ENCODE measurements around the gene PHYHD1.

The PHYHD1 gene

DNA sequence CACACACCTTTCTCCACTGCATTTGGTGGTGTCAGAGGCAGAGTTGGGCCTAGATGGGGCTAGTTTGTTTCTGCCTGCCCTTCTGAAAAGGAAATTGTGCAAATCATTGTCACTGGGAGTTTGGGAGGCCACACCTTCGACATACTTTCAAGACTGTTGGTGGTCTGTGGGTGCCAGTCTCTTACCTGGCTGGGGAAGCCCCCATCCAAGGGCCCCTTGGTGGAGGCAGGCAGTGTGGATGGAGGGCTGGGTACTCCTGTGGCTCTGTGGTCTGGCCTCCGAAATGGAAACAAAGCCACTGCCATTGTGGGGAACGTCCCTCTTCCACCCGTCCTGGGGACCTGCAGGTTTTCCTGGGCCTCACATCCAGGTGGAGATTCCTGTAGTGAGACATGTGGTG is 10.9 kb upstream of the PHYHD1 start:
- TF ChIP-seq, protein P1, sequence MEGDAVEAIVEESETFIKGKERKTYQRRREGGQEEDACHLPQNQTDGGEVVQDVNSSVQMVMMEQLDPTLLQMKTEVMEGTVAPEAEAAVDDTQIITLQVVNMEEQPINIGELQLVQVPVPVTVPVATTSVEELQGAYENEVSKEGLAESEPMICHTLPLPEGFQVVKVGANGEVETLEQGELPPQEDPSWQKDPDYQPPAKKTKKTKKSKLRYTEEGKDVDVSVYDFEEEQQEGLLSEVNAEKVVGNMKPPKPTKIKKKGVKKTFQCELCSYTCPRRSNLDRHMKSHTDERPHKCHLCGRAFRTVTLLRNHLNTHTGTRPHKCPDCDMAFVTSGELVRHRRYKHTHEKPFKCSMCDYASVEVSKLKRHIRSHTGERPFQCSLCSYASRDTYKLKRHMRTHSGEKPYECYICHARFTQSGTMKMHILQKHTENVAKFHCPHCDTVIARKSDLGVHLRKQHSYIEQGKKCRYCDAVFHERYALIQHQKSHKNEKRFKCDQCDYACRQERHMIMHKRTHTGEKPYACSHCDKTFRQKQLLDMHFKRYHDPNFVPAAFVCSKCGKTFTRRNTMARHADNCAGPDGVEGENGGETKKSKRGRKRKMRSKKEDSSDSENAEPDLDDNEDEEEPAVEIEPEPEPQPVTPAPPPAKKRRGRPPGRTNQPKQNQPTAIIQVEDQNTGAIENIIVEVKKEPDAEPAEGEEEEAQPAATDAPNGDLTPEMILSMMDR (IDR thresholded peaks at IDR 0.05): no peak
- H3K4me3 ChIP-seq: no peak overlapping the region
- DNase-seq (ENCODE audit: low spot score): no peak
- H3K27ac ChIP-seq: peak overlapping the region in 1 of 2 donors; percentile 46

DNA sequence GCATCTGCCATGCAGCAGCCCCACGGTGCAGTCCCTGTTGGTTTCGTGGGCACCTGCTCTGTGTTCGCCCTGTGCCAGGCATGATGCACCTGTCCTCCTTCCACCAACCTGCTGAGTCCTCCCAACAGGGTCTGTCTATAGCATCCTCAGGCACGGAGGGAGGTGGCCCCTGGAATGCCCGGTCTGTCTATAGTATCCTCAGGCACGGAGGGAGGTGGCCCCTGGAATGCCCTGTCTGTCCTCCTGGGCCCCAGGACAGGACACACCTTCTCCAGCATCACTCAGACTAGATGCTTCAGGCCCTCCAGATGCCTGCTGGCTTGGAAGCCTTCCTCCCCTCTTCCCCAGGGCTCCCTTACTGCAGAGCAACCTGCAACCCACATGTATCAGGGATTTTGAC is 9.9 kb upstream of the PHYHD1 start:
- Histone ChIP-seq H3K27ac (peak overlapping the region; percentile 31 to 82), H3K4me3 (peak overlapping the region; percentile 41)
- TF ChIP-seq, protein P1 (IDR thresholded peaks at IDR 0.05): no peak
- no peak for DNase-seq (ENCODE audit: low spot score)

DNA sequence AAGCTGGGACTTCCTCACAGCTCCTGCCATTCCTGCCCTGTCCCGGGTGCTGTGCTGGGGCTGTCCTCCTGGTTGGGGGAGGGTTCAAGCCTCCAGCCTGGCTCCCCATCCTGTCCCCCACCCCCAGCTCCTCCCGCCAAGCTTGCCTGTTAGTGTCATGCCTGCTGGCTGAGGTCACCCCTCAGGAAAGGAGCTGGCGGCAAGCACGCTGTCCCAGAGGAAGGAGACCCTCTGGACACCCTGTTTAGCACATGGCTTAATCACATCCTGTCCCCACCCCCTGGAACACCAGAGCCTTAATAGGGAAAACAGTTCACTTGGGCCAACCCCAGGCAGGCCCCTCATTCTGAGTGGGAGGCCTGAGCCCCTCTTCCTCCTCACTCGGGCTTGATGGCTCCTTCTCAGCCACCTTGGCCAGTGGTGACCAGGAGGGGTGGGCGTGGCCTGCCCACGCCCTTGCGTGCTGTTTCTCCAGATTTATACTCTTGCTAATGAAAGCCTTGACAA is 9.2 kb upstream of the PHYHD1 start:
- Histone ChIP-seq H3K27ac (peak overlapping the region; percentile 31 to 82), H3K4me3 (peak overlapping the region; percentile 41)
- TF ChIP-seq, protein P1 (IDR thresholded peaks at IDR 0.05): no peak
- DNase-seq (ENCODE audit: low spot score): no peak

DNA sequence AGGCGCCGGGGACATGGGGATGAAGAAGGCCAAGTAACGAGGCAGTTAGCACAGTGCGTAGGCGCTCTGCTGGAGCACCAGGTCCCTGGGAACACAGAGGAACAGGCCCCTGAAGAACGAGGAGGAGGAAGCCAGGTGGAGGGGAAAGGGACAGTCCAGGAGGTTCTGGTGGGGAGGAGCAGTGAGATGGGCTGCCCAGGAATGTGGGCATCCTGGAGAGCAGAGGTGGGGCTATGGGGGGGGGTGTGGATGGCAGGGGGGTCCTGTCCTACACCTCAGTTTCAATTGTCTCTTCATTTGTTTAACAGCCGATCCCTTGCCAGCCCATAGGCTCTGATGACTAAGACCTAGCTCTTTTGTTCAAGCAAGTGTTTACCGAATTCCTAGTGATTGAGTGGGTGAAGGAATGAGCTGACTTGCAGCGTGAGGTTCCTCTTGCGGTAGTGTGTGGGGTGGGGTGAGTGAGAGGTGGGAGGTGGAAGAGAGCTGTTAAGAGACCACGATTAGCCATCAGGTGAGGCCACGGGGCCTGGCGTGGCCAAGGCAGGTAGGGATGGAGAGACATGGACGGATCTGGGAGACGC is 8.4 kb upstream of the PHYHD1 start:
- TF ChIP-seq, protein P1 (IDR thresholded peaks at IDR 0.05): no peak
- peak overlapping the region; percentile 43 to 82 for H3K27ac ChIP-seq
- no peak for DNase-seq (ENCODE audit: low spot score)
- peak overlapping the region; percentile 41 for H3K4me3 ChIP-seq

DNA sequence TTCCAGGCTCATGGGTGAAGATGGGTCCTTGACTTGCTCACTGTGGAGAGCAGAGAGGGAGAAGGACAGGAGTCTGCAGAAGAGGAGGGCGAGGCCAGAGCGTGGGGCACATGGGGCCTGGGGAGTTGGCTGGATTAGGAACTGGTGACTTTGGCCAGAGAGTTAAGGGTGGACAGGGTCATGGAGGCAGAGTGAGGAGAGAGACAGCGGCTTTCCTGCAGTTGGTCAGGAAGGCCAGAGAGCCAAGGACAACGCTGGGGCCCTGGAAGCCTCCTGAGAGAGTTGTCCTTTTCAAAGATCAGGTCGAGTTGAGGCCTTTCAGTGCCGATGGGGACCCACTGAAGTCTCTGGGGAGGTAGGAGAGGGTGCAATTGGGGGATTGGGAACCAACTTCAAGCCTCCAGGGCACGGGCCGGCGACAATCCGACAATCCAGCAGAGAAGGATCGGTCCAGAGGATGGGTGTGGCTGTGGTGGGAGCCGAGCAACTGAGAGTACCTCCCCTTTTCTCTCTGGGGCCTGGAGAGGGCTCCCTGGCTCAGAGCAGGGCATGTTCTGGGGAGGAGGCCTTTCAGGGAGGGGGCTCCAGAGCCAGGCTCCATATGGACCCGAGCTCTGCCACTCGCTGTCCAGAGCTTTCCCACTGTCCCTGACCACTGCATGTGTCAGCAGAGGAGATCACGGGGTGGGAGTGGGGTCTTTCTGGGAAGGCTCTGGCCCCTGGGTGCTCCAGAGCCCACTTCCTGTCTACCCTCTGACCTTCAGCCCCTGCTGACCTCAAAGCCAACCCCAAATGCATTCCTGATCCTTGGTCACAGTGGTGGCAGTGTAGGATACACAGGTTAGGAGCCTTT is 7.5 kb upstream of the PHYHD1 start:
- TF ChIP-seq, protein P1 (IDR thresholded peaks at IDR 0.05): no peak
- no peak for DNase-seq (ENCODE audit: low spot score)
- Histone ChIP-seq H3K4me3 (peak overlapping the region; percentile 41), H3K27ac (peak overlapping the region; percentile 43 to 82)

DNA sequence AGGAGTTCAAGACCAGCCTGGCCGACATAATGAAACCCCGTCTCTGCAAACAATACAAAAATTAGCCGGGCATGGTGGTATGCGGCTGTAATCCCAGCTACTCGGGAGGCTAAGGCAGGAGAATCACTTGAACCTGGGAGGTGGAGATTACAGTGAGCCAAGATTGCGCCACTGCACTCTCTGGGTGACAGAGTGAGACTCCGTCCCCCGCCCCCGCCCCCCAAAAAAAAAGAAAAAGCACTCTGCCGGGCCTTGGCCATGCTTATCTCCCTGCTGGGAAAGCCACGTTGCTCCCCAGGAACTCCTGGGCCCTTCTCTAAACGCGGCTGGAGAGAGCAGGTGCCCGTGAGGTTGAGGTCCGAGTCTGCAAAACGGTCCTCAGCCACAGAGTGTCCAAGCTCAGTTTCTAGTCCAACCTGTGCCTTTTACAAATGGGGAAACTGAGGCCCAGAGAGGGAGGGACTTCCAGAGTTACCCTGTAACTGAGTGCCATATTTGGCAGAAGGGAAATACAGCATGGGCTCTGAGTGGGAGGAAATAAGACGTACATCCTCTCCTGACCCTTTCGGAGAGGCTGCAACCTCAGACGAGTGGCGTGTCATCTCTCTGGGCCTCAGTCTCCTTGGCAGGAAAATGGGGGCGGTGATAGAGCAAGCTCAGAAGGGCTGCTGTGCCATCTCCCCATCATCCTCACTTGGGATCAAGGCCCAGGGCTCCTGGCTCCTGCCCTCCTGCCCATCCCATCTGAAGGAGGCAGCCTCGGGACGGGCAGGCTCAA is 6.6 kb upstream of the PHYHD1 start:
- TF ChIP-seq, protein P1 (IDR thresholded peaks at IDR 0.05): no peak
- H3K27ac ChIP-seq: peak overlapping the region; percentile 43 to 82
- no peak for DNase-seq (ENCODE audit: low spot score)
- no peak overlapping the region for H3K4me3 ChIP-seq

Measured in coronary artery (tissue), 2 donors.